Esophagus muscularis mucosa (tissue), 4 donors: ENCODE data around the gene TAPT1. TPM values are rescaled to one million over a fixed set of nuclear protein-coding genes. Genes with fewer than 3 reads are reported as not detected.
A peak's percentile ranks its signal among the peaks of the same experiment; 100 is the strongest.
"Not testable (repeated sequence)": the region's sequence is repeated elsewhere in the genome, so short reads cannot be mapped to it uniquely, and the experiment has no call there.

ENCODE experiments used
- DNase-seq: peaks from one replicate; pipeline ENCODE4 v3.0.0-alpha.2; 2017; ENCODE audit errors: extremely low spot score
- H3K27ac ChIP-seq, 4 donors: fragments of 200-600 bp; sonication (generic); replicated peaks in 1 of 4; 1 replicate in 3 of 4; 2 replicates in 1 of 4; pipeline ENCODE4 v1.5.1; 2016 to 2019; ENCODE audit warnings: mild to moderate bottlenecking in 1 of 4
- H3K27me3 ChIP-seq, 4 donors: fragments of 200-600 bp; sonication (generic); one replicate each; pipeline versions ENCODE4 v1.5.1 to v1.6.0; 2016 to 2019
- H3K36me3 ChIP-seq, 4 donors: fragments of 200-600 bp; sonication (generic); one replicate each; pipeline ENCODE4 v1.5.1; 2016 to 2019
- H3K4me1 ChIP-seq, 4 donors: fragments of 200-600 bp; sonication (generic); one replicate each; pipeline ENCODE4 v1.5.1; 2016 to 2019
- H3K4me3 ChIP-seq, 4 donors: fragments of 200-600 bp; sonication (generic); 1 replicate in 2 of 4; 2 replicates in 2 of 4; pipeline ENCODE4 v1.5.1; 2016 to 2019; ENCODE audit warnings: mild to moderate bottlenecking in 4 of 4, moderate library complexity in 1 of 4
- H3K9me3 ChIP-seq, 4 donors: fragments of 200-600 bp; sonication (generic); 1 replicate in 3 of 4; 2 replicates in 1 of 4; pipeline ENCODE4 v1.5.1; 2016 to 2019
- CTCF ChIP-seq, 3 experiments: fragments of 200-600 bp in 2 of 3; fragments of 450-650 bp in 1 of 3; sonication (generic) in 2 of 3; IDR thresholded peaks; one replicate each; pipeline ENCODE4 v1.5.1; 2017 to 2019; ENCODE audit warnings: antibody characterized with exemption in 3 of 3, mild to moderate bottlenecking in 2 of 3, moderate library complexity in 1 of 3
- EP300 ChIP-seq: sonication (generic); formaldehyde crosslinking; IDR thresholded peaks from one replicate; pipeline ENCODE4 v1.6.1; 2017; ENCODE audit warnings: antibody characterized with exemption
- POLR2A ChIP-seq: fragments of 450-650 bp; IDR thresholded peaks from one replicate; pipeline ENCODE4 v1.6.1; 2017; ENCODE audit warnings: antibody characterized with exemption, moderate library complexity, mild to moderate bottlenecking, low read depth
- POLR2AphosphoS5 ChIP-seq, 2 donors: sonication (generic); formaldehyde crosslinking; IDR thresholded peaks; one replicate each; pipeline ENCODE4 v1.6.1; 2017; ENCODE audit warnings: antibody characterized with exemption in 2 of 2
- WGBS: methylation state at CpG from one replicate; pipeline ENCODE4 v1.1.5; 2018; 5-methylcytosine and 5-hydroxymethylcytosine counted together
- intact Hi-C: fragments of 100-400 bp; cut with DNase I; formaldehyde crosslinking; loops from one replicate; pipeline ENCODE4 v1.15.1; 2023
- total RNA-seq, 4 donors: library from RNA; depleted of rRNA; stranded (reverse); fragments of >200 nt; gene quantifications; one replicate each; pipeline versions ENCODE4 v1.1.0 to v1.2.1, GENCODE V29; 2016

Gene TAPT1, protein sequence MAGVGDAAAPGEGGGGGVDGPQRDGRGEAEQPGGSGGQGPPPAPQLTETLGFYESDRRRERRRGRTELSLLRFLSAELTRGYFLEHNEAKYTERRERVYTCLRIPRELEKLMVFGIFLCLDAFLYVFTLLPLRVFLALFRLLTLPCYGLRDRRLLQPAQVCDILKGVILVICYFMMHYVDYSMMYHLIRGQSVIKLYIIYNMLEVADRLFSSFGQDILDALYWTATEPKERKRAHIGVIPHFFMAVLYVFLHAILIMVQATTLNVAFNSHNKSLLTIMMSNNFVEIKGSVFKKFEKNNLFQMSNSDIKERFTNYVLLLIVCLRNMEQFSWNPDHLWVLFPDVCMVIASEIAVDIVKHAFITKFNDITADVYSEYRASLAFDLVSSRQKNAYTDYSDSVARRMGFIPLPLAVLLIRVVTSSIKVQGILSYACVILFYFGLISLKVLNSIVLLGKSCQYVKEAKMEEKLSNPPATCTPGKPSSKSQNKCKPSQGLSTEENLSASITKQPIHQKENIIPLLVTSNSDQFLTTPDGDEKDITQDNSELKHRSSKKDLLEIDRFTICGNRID
- 10 to 100 TPM; 18.1 to 27.4 (median 21.6) TPM for total RNA-seq

- H3K36me3 ChIP-seq, result no peaks in the 10 kb centered on the region
- TF ChIP-seq CTCF (IDR thresholded peaks at IDR 0.05) (peak in 1 of 3 experiments; percentile 6), POLR2AphosphoS5 (IDR thresholded peaks at IDR 0.05) (peak; percentile 44 to 71), EP300 (no peak)
- H3K27me3 ChIP-seq, result no peaks in the 10 kb centered on the region
- intact Hi-C loops, result no loop called here
- H3K27ac ChIP-seq, result peak within 1 kb of the TSS; percentile 96 to 98 (median 98)
- peaks cover 44 to 68% (median 57%) of the 10 kb centered on the region in 4 donors for H3K4me1 ChIP-seq
- no peaks in the 10 kb centered on the region for H3K9me3 ChIP-seq
- peak within 1 kb of the TSS; percentile 85 to 97 (median 92) for H3K4me3 ChIP-seq
- WGBS, result under 1% methylated on average over 24 of the region's 143 CpGs
- DNase-seq, result no peak
These were observed at the start of gene TAPT1 for GRCh38 chr4:16225863-16226815. Gene TAPT1, minus strand, starts transcription at chr4:16226471. Its CDS starts 14 bp downstream, at chr4:16226457.

DNA sequence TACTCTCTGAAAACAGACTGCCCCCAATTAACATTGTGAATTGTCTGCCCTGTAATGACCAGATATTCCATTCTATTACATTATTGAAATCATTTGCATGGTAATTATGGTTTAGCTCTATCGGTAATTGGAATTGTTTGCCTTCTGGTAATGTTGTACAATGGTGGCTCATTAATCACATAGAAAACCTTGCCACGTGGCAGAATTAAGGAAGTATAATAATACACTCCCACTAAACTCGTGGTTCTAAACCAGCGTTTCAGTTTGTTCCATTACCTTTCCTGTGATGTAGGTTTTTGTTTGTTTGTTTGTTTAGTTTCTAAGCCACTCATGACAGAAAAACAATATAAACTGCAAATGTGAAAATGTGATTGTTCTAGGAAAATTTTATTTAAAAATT, 45.1 kb upstream of the TAPT1 start:
- Histone ChIP-seq H3K4me3 (no peak overlapping the region), H3K4me1 (peaks cover 0 to 11% (median 0%) of the 10 kb centered on the region in 4 donors), H3K27me3 (no peaks in the 10 kb centered on the region), H3K36me3 (no peaks in the 10 kb centered on the region), H3K27ac (no peak overlapping the region), H3K9me3 (no peaks in the 10 kb centered on the region)
- TF ChIP-seq EP300 (no peak), POLR2A (no peak), CTCF (IDR thresholded peaks at IDR 0.05) (no peak), POLR2AphosphoS5 (IDR thresholded peaks at IDR 0.05) (no peak)
- 64% methylated on average over 4 of the region's 4 CpGs for WGBS
- intact Hi-C loops, result no loop called here
- no peak for DNase-seq

GRCh38 chr4:16270454-16271328, 44.4 kb upstream of the TAPT1 start:
- Histone ChIP-seq H3K36me3 (no peaks in the 10 kb centered on the region), H3K27me3 (no peaks in the 10 kb centered on the region), H3K4me1 (peaks cover 0 to 11% (median 0%) of the 10 kb centered on the region in 4 donors), H3K4me3 (no peak overlapping the region), H3K9me3 (no peaks in the 10 kb centered on the region), H3K27ac (no peak overlapping the region)
- TF ChIP-seq EP300 (no peak), CTCF (IDR thresholded peaks at IDR 0.05) (peak in 1 of 3 experiments; percentile 14), POLR2AphosphoS5 (IDR thresholded peaks at IDR 0.05) (no peak), POLR2A (no peak)
- WGBS, result 88% methylated on average over 6 of the region's 6 CpGs
- no peak for DNase-seq
- intact Hi-C loops, result no loop called here

- 49% methylated on average over 4 of the region's 4 CpGs for WGBS
- peaks cover 0 to 11% (median 0%) of the 10 kb centered on the region in 4 donors for H3K4me1 ChIP-seq
These were observed 43.6 kb upstream of the TAPT1 start for GRCh38 chr4:16269742-16270453.

More at GRCh38 chr4:16269742-16270453, 43.6 kb upstream of the TAPT1 start:
- DNase-seq, intact Hi-C loops, H3K4me3 ChIP-seq, H3K27me3 ChIP-seq, H3K36me3 ChIP-seq, H3K27ac ChIP-seq, H3K9me3 ChIP-seq: not testable (repeated sequence)
